GM23338 (cell line): Measurements from ENCODE around the gene GARIN1A. TPM values are rescaled to one million over a fixed set of nuclear protein-coding genes. Genes with fewer than 3 reads are reported as not detected.
"Not testable (repeated sequence)": the region's sequence is repeated elsewhere in the genome, so short reads cannot be mapped to it uniquely, and the experiment has no call there.

Source experiments
- ATAC-seq: fragments of 200-7000 bp; cut with Tn5 transposase; 3 replicates; pipeline ENCODE4 v1.9.1; 2020
- DNase-seq: peaks from one replicate; pipeline ENCODE4 v3.0.0-alpha.2; 2015; ENCODE audit warnings: low spot score
- H2AFZ ChIP-seq: fragments of 200-600 bp; sonication (generic); 2 replicates; pipeline ENCODE4 v1.8.0; 2016; ENCODE audit warnings: antibody characterized with exemption, mild to moderate bottlenecking, moderate library complexity
- H3F3A ChIP-seq: fragments of 200-600 bp; sonication (generic); replicated peaks from 2 replicates; pipeline ENCODE4 v1.8.0; 2017; ENCODE audit warnings: antibody characterized with exemption, mixed run types, low read depth
- H3K27ac ChIP-seq: fragments of 200-600 bp; sonication (generic); 2 replicates; pipeline ENCODE4 v1.6.1; 2016; ENCODE audit warnings: low read depth
- H3K27me3 ChIP-seq: fragments of 200-600 bp; sonication (generic); 2 replicates; pipeline ENCODE4 v1.8.0; 2016; ENCODE audit warnings: mild to moderate bottlenecking, mixed run types, moderate library complexity; ENCODE audit not compliant: insufficient read depth
- H3K36me3 ChIP-seq: fragments of 200-600 bp; sonication (generic); 2 replicates; pipeline ENCODE4 v1.8.0; 2016; ENCODE audit warnings: mild to moderate bottlenecking; ENCODE audit not compliant: insufficient read depth
- H3K4me1 ChIP-seq: fragments of 200-600 bp; sonication (generic); 2 replicates; pipeline ENCODE4 v1.8.0; 2016; ENCODE audit warnings: mild to moderate bottlenecking, moderate library complexity; ENCODE audit not compliant: insufficient read depth
- H3K4me2 ChIP-seq: fragments of 200-600 bp; sonication (generic); 2 replicates; pipeline ENCODE4 v1.7.1; 2017; ENCODE audit warnings: mixed run types
- H3K4me3 ChIP-seq: fragments of 200-600 bp; sonication (generic); 2 replicates; pipeline ENCODE4 v1.6.1; 2016; ENCODE audit warnings: mixed run types
- H3K79me2 ChIP-seq: fragments of 200-600 bp; sonication (generic); replicated peaks from 2 replicates; pipeline ENCODE4 v1.8.0; 2017; ENCODE audit warnings: mild to moderate bottlenecking; ENCODE audit not compliant: insufficient read depth
- H3K9me2 ChIP-seq: fragments of 200-600 bp; sonication (generic); 2 replicates; pipeline ENCODE4 v1.8.0; 2017; ENCODE audit not compliant: insufficient read depth
- H4K20me1 ChIP-seq: fragments of 200-600 bp; sonication (generic); replicated peaks from 2 replicates; pipeline ENCODE4 v1.8.0; 2017; ENCODE audit warnings: mild to moderate bottlenecking; ENCODE audit not compliant: insufficient read depth
- H3K27ac Mint-ChIP-seq: 2 replicates; pipeline ENCODE4 v1.8.0; 2020; ENCODE audit warnings: inconsistent platforms, mild to moderate bottlenecking, moderate library complexity, mixed read lengths
- H3K27me3 Mint-ChIP-seq: 3 replicates; pipeline ENCODE4 v1.8.0; 2022; ENCODE audit warnings: low read depth, mild to moderate bottlenecking, moderate library complexity, mixed read lengths, inconsistent platforms; ENCODE audit not compliant: insufficient read depth, poor library complexity
- H3K36me3 Mint-ChIP-seq: 3 replicates; pipeline ENCODE4 v1.8.0; 2021; ENCODE audit warnings: low read depth, mild to moderate bottlenecking, inconsistent platforms, moderate library complexity, mixed read lengths
- H3K4me1 Mint-ChIP-seq: 3 replicates; pipeline ENCODE4 v1.8.0; 2020; ENCODE audit warnings: mild to moderate bottlenecking, inconsistent platforms, mixed read lengths
- H3K4me3 Mint-ChIP-seq: 3 replicates; pipeline ENCODE4 v1.8.0; 2021; ENCODE audit warnings: moderate library complexity, mild to moderate bottlenecking, inconsistent platforms, mixed read lengths
- H3K9me3 Mint-ChIP-seq: 3 replicates; pipeline ENCODE4 v1.8.0; 2020; ENCODE audit warnings: moderate library complexity, mild to moderate bottlenecking, inconsistent platforms, mixed read lengths
- REST ChIP-seq: IDR thresholded peaks from one replicate; pipeline ENCODE4 v1.6.1; 2018; ENCODE audit warnings: antibody characterized with exemption; ENCODE audit not compliant: unreplicated experiment
- polyA plus RNA-seq: library from polyadenylated mRNA; unstranded; fragments of >200 nt; fragmentation: Nextera tagmentation; extraction: Ambion mirVana; gene quantifications from 2 replicates; pipeline ENCODE4 v1.2.1, GENCODE V29; 2016
- total RNA-seq: library from RNA; depleted of rRNA; stranded (reverse); fragments of >200 nt; shearing (Covaris generic); gene quantifications from 2 replicates; pipeline ENCODE4 v1.2.3, GENCODE V29; 2014

The GARIN1A gene
- total and polyA plus RNA-seq, 2 experiments from 2014 or later = 0.10 TPM; not detected in 1

GRCh38 chr7:128633915-128634314, 38.2 kb upstream of the GARIN1A start:
- H3K4me3 Mint-ChIP-seq, H3K4me3 ChIP-seq, H3K4me1 Mint-ChIP-seq, H3K9me2 ChIP-seq, H3K4me2 ChIP-seq, H4K20me1 ChIP-seq, H3K27ac Mint-ChIP-seq, H2AFZ ChIP-seq, H3F3A ChIP-seq, H3K79me2 ChIP-seq, H3K9me3 Mint-ChIP-seq, ATAC-seq, H3K27me3 Mint-ChIP-seq, H3K27me3 ChIP-seq, DNase-seq, H3K36me3 ChIP-seq, H3K4me1 ChIP-seq, H3K27ac ChIP-seq: not testable (repeated sequence)
- TF ChIP-seq REST = peak; percentile 32
- H3K36me3 Mint-ChIP-seq = peaks cover 45% of the 10 kb centered on the region

GRCh38 chr7:128645206-128645605, 26.9 kb upstream of the GARIN1A start:
- H3K27me3 Mint-ChIP-seq = peaks cover 10% of the 10 kb centered on the region
- not testable (repeated sequence) for H3K9me2 ChIP-seq, H3K4me3 Mint-ChIP-seq, H3K4me1 ChIP-seq, H3K27ac Mint-ChIP-seq, H3K4me3 ChIP-seq, ATAC-seq, DNase-seq, H4K20me1 ChIP-seq, H2AFZ ChIP-seq, H3K27ac ChIP-seq, H3K4me1 Mint-ChIP-seq, H3K27me3 ChIP-seq, H3K79me2 ChIP-seq, H3K4me2 ChIP-seq, H3K9me3 Mint-ChIP-seq, H3F3A ChIP-seq
- peaks cover 28% of the 10 kb centered on the region for H3K36me3 Mint-ChIP-seq
- peaks cover 13% of the 10 kb centered on the region; the same call in 1 of the 2 replicates for H3K36me3 ChIP-seq

- H3K79me2 ChIP-seq, ATAC-seq, H3K27me3 ChIP-seq, H2AFZ ChIP-seq, H3K27ac Mint-ChIP-seq, H3K4me1 Mint-ChIP-seq, H3K4me3 ChIP-seq, H3K4me3 Mint-ChIP-seq, H4K20me1 ChIP-seq, H3K9me2 ChIP-seq, H3K4me1 ChIP-seq, H3K9me3 Mint-ChIP-seq, H3K27ac ChIP-seq, H3K4me2 ChIP-seq, H3F3A ChIP-seq: not testable (repeated sequence)
- peaks cover 31% of the 10 kb centered on the region for H3K36me3 Mint-ChIP-seq
- TF ChIP-seq REST = peak; percentile 61
- H3K27me3 Mint-ChIP-seq = peaks cover 10% of the 10 kb centered on the region
- peaks cover 13% of the 10 kb centered on the region; the same call in 1 of the 2 replicates for H3K36me3 ChIP-seq
- DNase-seq = peak; percentile 22
Observed at GRCh38 chr7:128645844-128646243, 26.2 kb upstream of the GARIN1A start.

- H4K20me1 ChIP-seq, H3K27ac Mint-ChIP-seq, H3K4me3 Mint-ChIP-seq, H3K4me3 ChIP-seq, H3K4me1 ChIP-seq, H3K27ac ChIP-seq, H3K27me3 ChIP-seq, ATAC-seq, DNase-seq, H3K4me1 Mint-ChIP-seq, H3K79me2 ChIP-seq, H3K4me2 ChIP-seq, H2AFZ ChIP-seq, H3K9me3 Mint-ChIP-seq, H3K9me2 ChIP-seq, H3F3A ChIP-seq: not testable (repeated sequence)
- peaks cover 13% of the 10 kb centered on the region; the same call in 1 of the 2 replicates for H3K36me3 ChIP-seq
- Mint-ChIP-seq H3K27me3 (peaks cover 13% of the 10 kb centered on the region), H3K36me3 (peaks cover 29% of the 10 kb centered on the region)
Observed at GRCh38 chr7:128646877-128647276, 25.2 kb upstream of the GARIN1A start.

GRCh38 chr7:128651096-128651495, 21.0 kb upstream of the GARIN1A start:
- H3K27ac Mint-ChIP-seq, H3K4me1 Mint-ChIP-seq, H3K4me3 ChIP-seq, H3K27me3 ChIP-seq, ATAC-seq, H3K27ac ChIP-seq, H3K9me3 Mint-ChIP-seq, H2AFZ ChIP-seq, H4K20me1 ChIP-seq, H3F3A ChIP-seq, H3K4me2 ChIP-seq, H3K9me2 ChIP-seq, H3K4me1 ChIP-seq, H3K27me3 Mint-ChIP-seq, H3K36me3 ChIP-seq, DNase-seq, H3K4me3 Mint-ChIP-seq, H3K79me2 ChIP-seq: not testable (repeated sequence)
- peaks cover 20% of the 10 kb centered on the region for H3K36me3 Mint-ChIP-seq
